GM19468 (cell line): Measurements from ENCODE around the gene STEAP2.

Experiments
- ATAC-seq: cut with Tn5 transposase; IDR thresholded peaks from one replicate; pipeline ENCODE4 v1.9.1; 2021; ENCODE audit warnings: mild to moderate bottlenecking, moderate library complexity, moderate number of reproducible peaks; ENCODE audit not compliant: unreplicated experiment; ENCODE audit errors: extremely low read depth

Gene STEAP2

GRCh38 chr7:90192876-90193750 is 18.4 kb upstream of the STEAP2 start:
- ATAC-seq: no peak

GRCh38 chr7:90194911-90195809 is 16.4 kb upstream of the STEAP2 start:
- no peak for ATAC-seq

GRCh38 chr7:90201500-90202195 is 9.9 kb upstream of the STEAP2 start:
- ATAC-seq: no peak

- ATAC-seq: no peak
Measured at GRCh38 chr7:90207956-90208355, 3.6 kb upstream of the STEAP2 start.

- no peak for ATAC-seq
Measured at GRCh38 chr7:90209776-90210175, 1.8 kb upstream of the STEAP2 start.

- no peak for ATAC-seq
Measured at GRCh38 chr7:90210475-90210874, 1.1 kb upstream of the STEAP2 start.

GRCh38 chr7:90210981-90211380 is 559 bp upstream of the STEAP2 start:
- no peak for ATAC-seq

GRCh38 chr7:90212149-90212495 is 582 bp downstream of the STEAP2 start:
- no peak for ATAC-seq

- no peak for ATAC-seq
Measured at GRCh38 chr7:90213521-90213920, 2.0 kb downstream of the STEAP2 start.

GRCh38 chr7:90216080-90216674 is 4.6 kb downstream of the STEAP2 start:
- ATAC-seq: no peak

GRCh38 chr7:90216771-90217170 is 5.2 kb downstream of the STEAP2 start:
- no peak for ATAC-seq

GRCh38 chr7:90222390-90222789 is 10.8 kb downstream of the STEAP2 start:
- no peak for ATAC-seq

GRCh38 chr7:90222811-90223725 is 11.5 kb downstream of the STEAP2 start:
- no peak for ATAC-seq

- ATAC-seq: no peak
Measured at GRCh38 chr7:90224195-90224594, 12.7 kb downstream of the STEAP2 start.

- ATAC-seq: no peak
Measured at GRCh38 chr7:90225181-90225580, 13.6 kb downstream of the STEAP2 start.

- ATAC-seq: no peak
Measured at GRCh38 chr7:90225601-90226000, 14.1 kb downstream of the STEAP2 start.

- no peak for ATAC-seq
Measured at GRCh38 chr7:90227259-90227658, 15.7 kb downstream of the STEAP2 start.

- ATAC-seq: no peak
Measured at GRCh38 chr7:90229682-90230081, 18.1 kb downstream of the STEAP2 start.

- no peak for ATAC-seq
Measured at GRCh38 chr7:90230834-90231233, 19.3 kb downstream of the STEAP2 start.
